ENCODE measurements around the gene RNU5D-1.

Gene RNU5D-1

GRCh38 chr1:44720281-44720680 lies 10.7 kb downstream of the RNU5D-1 start:
- H3K27ac ChIP-seq (ENCODE audit: extremely low read depth, low read depth, low read length): no peak overlapping the region
- no peaks in the 10 kb centered on the region for H3K4me1 ChIP-seq (ENCODE audit: control insufficient read depth, insufficient read depth, low read length)
- POLR2A ChIA-PET: interaction anchor here (0.7 to 2.5 kb wide), 4 partner anchors 12 to 99 kb away, joined by 3 to 102 read pairs (median 18); partner anchors contain the start of gene RNU5D-1
- TF ChIP-seq GLIS1 (tag by site-specific recombination; IDR thresholded peaks at IDR 0.05) (no peak), ZNF623 (tag by site-specific recombination; IDR thresholded peaks at IDR 0.05) (no peak)
- H3K36me3 ChIP-seq (ENCODE audit: control insufficient read depth in 2 of 2, insufficient read depth in 1 of 2, low read length in 2 of 2): no peaks in the 10 kb centered on the region
- no peaks in the 10 kb centered on the region for H3K9me3 ChIP-seq (ENCODE audit: control insufficient read depth, insufficient read depth, low read depth, low read length)
- CTCF ChIA-PET: interaction anchor here (1.5 to 9.1 kb wide), 2 partner anchors 8 to 10 kb away, joined by 6 to 87 read pairs; partner anchors contain the start of gene RNU5D-1
- H3K4me3 ChIP-seq (ENCODE audit: low read depth, low read length): no peak overlapping the region

- ChIA-PET CTCF (interaction anchor here (0.7 to 9.1 kb wide), 3 partner anchors 10 to 13 kb away, joined by 3 to 87 read pairs (median 4); partner anchors contain the start of gene RNU5D-1), POLR2A (interaction anchor here (0.6 to 2.1 kb wide), 3 partner anchors 16 to 69 kb away, joined by 3 to 18 read pairs (median 5); partner anchors contain the start of genes BEST4 and RPS8)
- no peak overlapping the region for H3K27ac ChIP-seq (ENCODE audit: extremely low read depth, low read depth, low read length)
- no peak overlapping the region for H3K4me3 ChIP-seq (ENCODE audit: low read depth, low read length)
- TF ChIP-seq ZNF629 (tag by site-specific recombination; IDR thresholded peaks at IDR 0.05) (no peak), ZNF76 (tag by site-specific recombination; IDR thresholded peaks at IDR 0.05; ENCODE audit: borderline replicate concordance, low read depth) (no peak), REST (tag by site-specific recombination; IDR thresholded peaks at IDR 0.05) (peak; percentile 43)
- no peaks in the 10 kb centered on the region for H3K4me1 ChIP-seq (ENCODE audit: control insufficient read depth, insufficient read depth, low read length)
- no peaks in the 10 kb centered on the region for H3K9me3 ChIP-seq (ENCODE audit: control insufficient read depth, insufficient read depth, low read depth, low read length)
- H3K36me3 ChIP-seq (ENCODE audit: control insufficient read depth in 2 of 2, insufficient read depth in 1 of 2, low read length in 2 of 2): no peaks in the 10 kb centered on the region
These were observed 11.7 kb downstream of the RNU5D-1 start for GRCh38 chr1:44719318-44719717.

- H3K36me3 ChIP-seq (ENCODE audit: control insufficient read depth in 2 of 2, insufficient read depth in 1 of 2, low read length in 2 of 2): no peaks in the 10 kb centered on the region
- ChIA-PET POLR2A (interaction anchor here (2.1 kb wide), 1 partner anchor 57 kb away, joined by 5 read pairs; the partner anchor contains the start of gene RPS8), CTCF (interaction anchor here (1.1 to 9.1 kb wide), 2 partner anchors 11 to 12 kb away, joined by 5 to 87 read pairs; partner anchors contain the start of gene RNU5D-1)
- no peaks in the 10 kb centered on the region for H3K9me3 ChIP-seq (ENCODE audit: control insufficient read depth, insufficient read depth, low read depth, low read length)
- H3K4me1 ChIP-seq (ENCODE audit: control insufficient read depth, insufficient read depth, low read length): no peaks in the 10 kb centered on the region
- no peak overlapping the region for H3K4me3 ChIP-seq (ENCODE audit: low read depth, low read length)
- H3K27ac ChIP-seq (ENCODE audit: extremely low read depth, low read depth, low read length): no peak overlapping the region
- TF ChIP-seq ZNF302 (tag by site-specific recombination; IDR thresholded peaks at IDR 0.05; ENCODE audit: low read depth) (no peak), KLF17 (tag by site-specific recombination; IDR thresholded peaks at IDR 0.05) (no peak), ZNF394 (tag by site-specific recombination; IDR thresholded peaks at IDR 0.05; ENCODE audit: borderline replicate concordance) (no peak), ZNF776 (tag by site-specific recombination; IDR thresholded peaks at IDR 0.05; ENCODE audit: borderline replicate concordance) (no peak), KLF1 (tag by site-specific recombination; IDR thresholded peaks at IDR 0.05) (no peak), ZNF174 (tag by site-specific recombination; IDR thresholded peaks at IDR 0.05) (no peak), YY1 (tag by site-specific recombination; IDR thresholded peaks at IDR 0.05) (no peak), KLF9 (tag by site-specific recombination; IDR thresholded peaks at IDR 0.05; ENCODE audit: low read depth) (no peak), ZFP41 (tag by site-specific recombination; IDR thresholded peaks at IDR 0.05; ENCODE audit: borderline replicate concordance) (no peak)
These were observed 12.9 kb downstream of the RNU5D-1 start for GRCh38 chr1:44718091-44718490.
